ENCODE measurements around the gene GPR107.

Gene GPR107

GRCh38 chr9:130139251-130139650, 85.5 kb downstream of the GPR107 start:
- DNase-seq: no peak

- DNase-seq: peak; percentile 27
Measured at GRCh38 chr9:130140706-130141105, 87.0 kb downstream of the GPR107 start.

- no peak for DNase-seq
Measured at GRCh38 chr9:130142056-130142455, 88.3 kb downstream of the GPR107 start.

GRCh38 chr9:130142641-130143040, 88.9 kb downstream of the GPR107 start:
- no peak for DNase-seq

- no peak for DNase-seq
Measured at GRCh38 chr9:130143279-130143893, 89.7 kb downstream of the GPR107 start.

GRCh38 chr9:130143958-130144366, 90.3 kb downstream of the GPR107 start:
- no peak for DNase-seq

GRCh38 chr9:130144703-130145102, 91.0 kb downstream of the GPR107 start:
- no peak for DNase-seq

GRCh38 chr9:130145658-130146057, 92.0 kb downstream of the GPR107 start:
- no peak for DNase-seq

- no peak for DNase-seq
Measured at GRCh38 chr9:130147198-130147597, 93.5 kb downstream of the GPR107 start.

GRCh38 chr9:130147910-130148309, 94.2 kb downstream of the GPR107 start:
- no peak for DNase-seq

- no peak for DNase-seq
Measured at GRCh38 chr9:130149031-130149430, 95.3 kb downstream of the GPR107 start.

GRCh38 chr9:130149654-130150286, 96.1 kb downstream of the GPR107 start:
- DNase-seq: no peak

- no peak for DNase-seq
Measured at GRCh38 chr9:130150779-130151382, 97.2 kb downstream of the GPR107 start.

- no peak for DNase-seq
Measured at GRCh38 chr9:130154816-130155215, 101.1 kb downstream of the GPR107 start.

GRCh38 chr9:130155647-130156046, 101.9 kb downstream of the GPR107 start:
- DNase-seq: no peak

GRCh38 chr9:130156672-130157071, 103.0 kb downstream of the GPR107 start:
- no peak for DNase-seq

GRCh38 chr9:130157079-130157478, 103.4 kb downstream of the GPR107 start:
- DNase-seq: no peak

- DNase-seq: no peak
Measured at GRCh38 chr9:130158001-130158400, 104.3 kb downstream of the GPR107 start.

- DNase-seq: no peak
Measured at GRCh38 chr9:130159057-130159456, 105.4 kb downstream of the GPR107 start.

GRCh38 chr9:130159915-130160670, 106.4 kb downstream of the GPR107 start:
- no peak for DNase-seq

GRCh38 chr9:130160862-130161470, 107.3 kb downstream of the GPR107 start:
- no peak for DNase-seq

GRCh38 chr9:130165579-130165978, 111.9 kb downstream of the GPR107 start:
- no peak for DNase-seq

- no peak for DNase-seq
Measured at GRCh38 chr9:130166399-130166798, 112.7 kb downstream of the GPR107 start.
